H1 (cell line): Measurements from ENCODE around the gene SMARCB1. TPM values are rescaled to one million over a fixed set of nuclear protein-coding genes. Genes with fewer than 3 reads are reported as not detected.

Experiments used
- CTCF ChIA-PET: fragments of 300-600 bp; sonication (Branson Sonifier 250); formaldehyde crosslinking; loops from one replicate; lab custom pipeline; 2021; ENCODE audit not compliant: partially characterized antibody; lab: Charles Lee
- POLR2A ChIA-PET: fragments of 300-600 bp; sonication (Branson Sonifier 250); formaldehyde crosslinking; loops from one replicate; lab custom pipeline; 2021; ENCODE audit warnings: inconsistent platforms; ENCODE audit not compliant: partially characterized antibody; lab: Charles Lee
- DNase-seq, 2 experiments: peaks; one replicate each; pipeline versions ENCODE4 v3.0.0 to v3.0.0-alpha.2; 2010 to 2022; ENCODE audit warnings: low spot score in 2 of 2, low read depth in 1 of 2, mixed read lengths in 1 of 2
- FAIRE-seq: peaks from 2 replicates; lab custom pipeline; 2011; peaks lifted over from hg19 to GRCh38; lab: Jason Lieb, UNC
- H2AFZ ChIP-seq: 2 replicates; pipeline ENCODE4 v1.8.1; 2012; ENCODE audit warnings: low read length, inconsistent platforms
- H2AK5ac ChIP-seq: 2 replicates; pipeline ENCODE4 v1.6.1; 2013; ENCODE audit warnings: low read depth, low read length
- H2BK120ac ChIP-seq: replicated peaks from 2 replicates; pipeline ENCODE3; 2013; ENCODE audit warnings: low read depth, low read length, inconsistent platforms
- H2BK12ac ChIP-seq: 2 replicates; pipeline ENCODE4 v1.6.1; 2013; ENCODE audit warnings: low read depth, low read length
- H2BK15ac ChIP-seq: 2 replicates; pipeline ENCODE4 v1.6.1; 2013; ENCODE audit warnings: low read length
- H2BK20ac ChIP-seq: 2 replicates; pipeline ENCODE4 v1.6.1; 2013; ENCODE audit warnings: low read length
- H2BK5ac ChIP-seq: 2 replicates; pipeline ENCODE4 v1.6.1; 2013; ENCODE audit warnings: low read depth, low read length
- H3K14ac ChIP-seq: 2 replicates; pipeline ENCODE4 v1.6.1; 2013; ENCODE audit warnings: inconsistent platforms; ENCODE audit not compliant: insufficient read length
- H3K18ac ChIP-seq: 2 replicates; pipeline ENCODE4 v1.6.1; 2013; ENCODE audit warnings: low read length; ENCODE audit errors: extremely low read depth
- H3K23ac ChIP-seq: 2 replicates; pipeline ENCODE4 v1.6.1; 2013; ENCODE audit warnings: inconsistent platforms; ENCODE audit not compliant: insufficient read length
- H3K23me2 ChIP-seq: 2 replicates; pipeline ENCODE4 v1.6.1; 2013; ENCODE audit warnings: low read depth, low read length
- H3K27ac ChIP-seq: 2 replicates; pipeline ENCODE4 v1.6.1; 2011; ENCODE audit warnings: low read depth, low read length, inconsistent platforms
- H3K27me3 ChIP-seq, 4 experiments: replicated peaks in 1 of 4; 1 replicate in 1 of 4; 2 replicates in 3 of 4; pipeline versions ENCODE4 v1.6.1 to v1.8.1; 2011 to 2013; ENCODE audit warnings: low read length in 3 of 4, mild to moderate bottlenecking in 3 of 4, inconsistent platforms in 2 of 4, mixed read lengths in 2 of 4, moderate library complexity in 1 of 4; ENCODE audit not compliant: control insufficient read depth in 3 of 4, insufficient read depth in 3 of 4; ENCODE audit errors: extremely low read depth in 1 of 4
- H3K36me3 ChIP-seq, 4 experiments: 2 replicates each; pipeline versions ENCODE4 v1.6.1 to v1.8.1; 2011 to 2013; ENCODE audit warnings: mild to moderate bottlenecking in 4 of 4, low read length in 3 of 4, moderate library complexity in 2 of 4, control low read depth in 1 of 4, inconsistent platforms in 1 of 4; ENCODE audit not compliant: insufficient read depth in 4 of 4, control insufficient read depth in 2 of 4
- H3K4ac ChIP-seq: replicated peaks from 2 replicates; pipeline ENCODE3; 2013; ENCODE audit warnings: low read length, low read depth, mixed read lengths, inconsistent platforms; ENCODE audit not compliant: insufficient read length
- H3K4me1 ChIP-seq, 4 experiments: replicated peaks in 1 of 4; 1 replicate in 1 of 4; 2 replicates in 3 of 4; pipeline versions ENCODE4 v1.6.1 to v1.8.1; 2011 to 2013; ENCODE audit warnings: low read length in 3 of 4, inconsistent platforms in 2 of 4, mixed read lengths in 1 of 4; ENCODE audit not compliant: insufficient read depth in 4 of 4, control insufficient read depth in 3 of 4
- H3K4me2 ChIP-seq, 2 experiments: 2 replicates each; pipeline versions ENCODE4 v1.6.1 to v1.8.1; 2011 to 2013; ENCODE audit warnings: low read depth in 2 of 2, low read length in 2 of 2, control low read depth in 1 of 2, inconsistent platforms in 1 of 2, mild to moderate bottlenecking in 1 of 2; ENCODE audit not compliant: insufficient read depth in 1 of 2
- H3K4me3 ChIP-seq, 4 experiments: fragments of 200-600, 300-600 bp in 1 of 4; sonication (generic), shearing (Covaris generic), sonication (Bioruptor Twin) in 1 of 4; 2 replicates each; pipeline versions ENCODE4 v1.5.1 to v1.8.1; 2011 to 2016; ENCODE audit warnings: low read length in 4 of 4, low read depth in 3 of 4, control low read depth in 2 of 4, inconsistent platforms in 2 of 4, mild to moderate bottlenecking in 2 of 4, mixed read lengths in 1 of 4, moderate library complexity in 1 of 4; ENCODE audit not compliant: insufficient read depth in 2 of 4; ENCODE audit errors: extremely low read depth in 1 of 4
- H3K56ac ChIP-seq: replicated peaks from 2 replicates; pipeline ENCODE3; 2013; ENCODE audit warnings: low read depth, mild to moderate bottlenecking, mixed read lengths, low read length, inconsistent platforms; ENCODE audit not compliant: insufficient read length
- H3K79me1 ChIP-seq: 2 replicates; pipeline ENCODE4 v1.6.1; 2013; ENCODE audit warnings: low read depth, low read length, control low read depth
- H3K79me2 ChIP-seq, 2 experiments: 2 replicates each; pipeline versions ENCODE4 v1.6.1 to v1.8.1; 2012 to 2013; ENCODE audit warnings: low read length in 2 of 2, mild to moderate bottlenecking in 2 of 2, inconsistent platforms in 1 of 2; ENCODE audit not compliant: insufficient read depth in 2 of 2, control insufficient read depth in 1 of 2
- H3K9ac ChIP-seq, 4 experiments: replicated peaks in 1 of 4; 1 replicate in 1 of 4; 2 replicates in 3 of 4; pipeline versions ENCODE4 v1.6.1 to v1.8.1; 2011 to 2013; ENCODE audit warnings: low read depth in 3 of 4, low read length in 3 of 4, control low read depth in 2 of 4, mild to moderate bottlenecking in 2 of 4, moderate library complexity in 2 of 4, inconsistent platforms in 1 of 4; ENCODE audit errors: extremely low read depth in 1 of 4
- H3K9me3 ChIP-seq, 2 experiments: 2 replicates each; pipeline versions ENCODE4 v1.6.1 to v1.8.1; 2012 to 2013; ENCODE audit warnings: mild to moderate bottlenecking in 2 of 2, moderate library complexity in 2 of 2, control low read depth in 1 of 2, inconsistent platforms in 1 of 2, low read depth in 1 of 2, low read length in 1 of 2, mixed read lengths in 1 of 2; ENCODE audit not compliant: insufficient read depth in 2 of 2
- H4K20me1 ChIP-seq, 2 experiments: replicated peaks in 1 of 2; 2 replicates each; pipeline versions ENCODE3 to v1.8.1; 2011 to 2013; ENCODE audit warnings: inconsistent platforms in 2 of 2, low read length in 2 of 2, mild to moderate bottlenecking in 1 of 2; ENCODE audit not compliant: insufficient read depth in 2 of 2, control insufficient read depth in 1 of 2
- H4K5ac ChIP-seq: 2 replicates; pipeline ENCODE4 v1.6.1; 2013; ENCODE audit warnings: low read length, low read depth, mixed read lengths, inconsistent platforms; ENCODE audit not compliant: insufficient read length
- H4K8ac ChIP-seq: 2 replicates; pipeline ENCODE4 v1.8.0; 2013; ENCODE audit warnings: mild to moderate bottlenecking, moderate library complexity, low read length, inconsistent platforms; ENCODE audit not compliant: insufficient read depth; ENCODE audit errors: extremely low read depth
- H4K91ac ChIP-seq: replicated peaks from 2 replicates; pipeline ENCODE3; 2013; ENCODE audit warnings: low read length, mixed read lengths, inconsistent platforms; ENCODE audit not compliant: insufficient read length
- ASH2L ChIP-seq: fragments of 200-600, 300-600 bp; sonication (generic); IDR thresholded peaks from one replicate; pipeline ENCODE4 v1.7.1; 2017; ENCODE audit warnings: low read length
- BACH1 ChIP-seq: IDR thresholded peaks from 2 replicates; pipeline ENCODE4 v1.6.1; 2012; ENCODE audit warnings: low read length, improper control_type of control experiment
- BCL11A ChIP-seq, 2 experiments: IDR thresholded peaks; one replicate each; pipeline ENCODE4 v1.6.1; 2011; ENCODE audit warnings: low read depth in 2 of 2, low read length in 2 of 2, mild to moderate bottlenecking in 2 of 2
- CHD2 ChIP-seq: IDR thresholded peaks from 2 replicates; pipeline ENCODE4 v1.6.1; 2012; ENCODE audit warnings: low read length, improper control_type of control experiment
- EZH2 ChIP-seq: fragments of 200-600 bp; sonication (generic); IDR thresholded peaks from 2 replicates; pipeline ENCODE4 v1.7.1; 2012; ENCODE audit warnings: low read depth, mild to moderate bottlenecking, moderate library complexity, low read length, inconsistent platforms; ENCODE audit not compliant: severe bottlenecking
- HDAC2 ChIP-seq, 2 experiments: fragments of 300-600 bp in 1 of 2; sonication (generic) in 1 of 2; IDR thresholded peaks; 2 replicates each; pipeline ENCODE4 v1.6.1; 2011 to 2012; ENCODE audit warnings: low read depth in 2 of 2, low read length in 2 of 2, mild to moderate bottlenecking in 2 of 2, moderate library complexity in 2 of 2, borderline replicate concordance in 1 of 2, inconsistent platforms in 1 of 2
- HDAC6 ChIP-seq: IDR thresholded peaks from one replicate; pipeline ENCODE4 v1.7.1; 2012; ENCODE audit warnings: low read depth, mild to moderate bottlenecking, inconsistent platforms, low read length, moderate library complexity
- KDM4A ChIP-seq: IDR thresholded peaks from one replicate; pipeline ENCODE4 v1.7.1; 2012; ENCODE audit warnings: low read depth, mild to moderate bottlenecking, moderate library complexity, low read length, inconsistent platforms; ENCODE audit not compliant: severe bottlenecking
- MAFK ChIP-seq: IDR thresholded peaks from 2 replicates; pipeline ENCODE4 v1.6.1; 2012; ENCODE audit warnings: low read depth, mild to moderate bottlenecking, improper control_type of control experiment, low read length
- RFX5 ChIP-seq: IDR thresholded peaks from 2 replicates; pipeline ENCODE4 v1.6.1; 2011; ENCODE audit warnings: low read depth, low read length, improper control_type of control experiment, borderline replicate concordance
- TAF1 ChIP-seq: IDR thresholded peaks from 2 replicates; pipeline ENCODE4 v1.6.1; 2011; ENCODE audit warnings: mild to moderate bottlenecking, low read depth, low read length
- TBP ChIP-seq: IDR thresholded peaks from 2 replicates; pipeline ENCODE4 v1.6.1; 2011; ENCODE audit warnings: low read depth, low read length, improper control_type of control experiment
- TEAD4 ChIP-seq: IDR thresholded peaks from 2 replicates; pipeline ENCODE4 v1.6.1; 2012; ENCODE audit warnings: low read depth, low read length, inconsistent platforms, mixed read lengths
- WGBS, 2 experiments: shearing (Covaris generic) in 1 of 2; methylation state at CpG; one replicate each; pipeline versions ENCODE4 v1.1.6 to v1.1.7; 2013 to 2015; ENCODE audit warnings: low lambda C conversion rate in 2 of 2, mixed read lengths in 2 of 2, inconsistent platforms in 1 of 2, low coverage in 1 of 2, missing lambda C conversion rate in 1 of 2; ENCODE audit not compliant: insufficient replicate concordance in 2 of 2, insufficient coverage in 1 of 2, insufficient read length in 1 of 2; ENCODE audit errors: extremely low coverage in 1 of 2, missing lambda C conversion rate in 1 of 2; 5-methylcytosine and 5-hydroxymethylcytosine counted together
- polyA plus RNA-seq, 7 experiments: library from polyadenylated mRNA; depleted of rRNA in 3 of 7; stranded (reverse) in 5 of 7; unstranded in 2 of 7; fragments of >200 nt in 5 of 7; fragments of 200-250 nt in 2 of 7; gene quantifications; 1 replicate in 5 of 7; 2 replicates in 1 of 7; 4 replicates in 1 of 7; pipeline versions ENCODE4 v1.2.1 to v1.2.3, GENCODE V29; 2011 to 2013; ENCODE audit warnings: missing spikeins in 2 of 7, mixed read lengths in 2 of 7
- total RNA-seq: library from RNA; stranded (reverse); fragmentation: NEBNext Ultra II Directional; extraction: Animal tissue kit (Norgen Biotek cat#: 25700); gene quantifications from 2 replicates; pipeline ENCODE4 v1.2.1, GENCODE V29; 2021
- TF ChIP-seq, protein P1 (sequence below): IDR thresholded peaks from 2 replicates; pipeline ENCODE4 v1.6.1; 2012; ENCODE audit warnings: inconsistent platforms

The SMARCB1 gene
- total and polyA plus RNA-seq, 2 of the 8 experiments (the other 6 are each of a cell fraction or from before 2014, with no cell fraction given) = 116 to 145 TPM

DNA sequence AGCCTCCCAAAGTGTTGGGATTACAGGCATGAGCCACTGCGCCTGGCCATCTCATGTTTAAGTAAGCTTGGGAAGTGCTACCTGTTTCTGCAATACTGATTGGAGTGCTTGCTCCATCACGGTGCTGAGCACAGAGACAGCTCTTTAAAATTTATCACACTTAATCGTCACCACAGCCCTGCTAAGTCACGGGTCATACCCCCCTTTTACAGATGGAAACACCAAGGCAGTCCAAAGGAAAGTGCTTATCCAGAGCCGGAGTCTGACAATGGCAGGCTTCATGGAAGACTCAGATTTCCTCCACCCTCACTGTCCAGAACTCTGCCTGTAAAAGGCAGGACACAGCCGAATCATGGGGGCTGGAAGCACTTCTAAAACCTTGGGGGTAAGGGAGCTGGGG lies 26.7 kb upstream of the SMARCB1 start:
- no peak overlapping the region; the same call in 1 of the 2 replicates for H3K18ac ChIP-seq
- no peak overlapping the region for H3K9ac ChIP-seq
- no peak overlapping the region for H3K4me3 ChIP-seq
- no peak overlapping the region for H3K14ac ChIP-seq
- POLR2A ChIA-PET = interaction anchor here (1.1 to 1.6 kb wide), 3 partner anchors 12 to 89 kb away, joined by 3 to 4 read pairs (median 3); partner anchors contain the start of gene MMP11
- H2BK15ac ChIP-seq = no peak overlapping the region
- no peak overlapping the region for H3K4me2 ChIP-seq
- H3K23me2 ChIP-seq = peaks cover 5% of the 10 kb centered on the region; the same call in 1 of the 2 replicates
- WGBS, 2 experiments = 86% methylated on average over 6 of the region's 6 CpGs; no CpG with 5 or more reads in 1 of the 2 experiments
- no peak overlapping the region for H2AFZ ChIP-seq
- H3K4ac ChIP-seq = no peak overlapping the region
- no peak overlapping the region; the same call in 1 of the 2 replicates for H4K8ac ChIP-seq
- no peak overlapping the region for H3K23ac ChIP-seq
- H2AK5ac ChIP-seq = no peak overlapping the region
- CTCF ChIA-PET = interaction anchor here (0.7 to 2.0 kb wide), 3 partner anchors 11 to 582 kb away, joined by 3 to 4 read pairs (median 4); no protein-coding TSS in a partner anchor
- no peak overlapping the region for H4K91ac ChIP-seq
- FAIRE-seq (no peak), DNase-seq (no peak)
- H3K27me3 ChIP-seq = peaks cover 0 to 3% (median 1%) of the 10 kb centered on the region in 4 experiments; a peak in 3 of 7 replicates
- H3K36me3 ChIP-seq = no peaks in the 10 kb centered on the region
- peaks cover 0 to 18% (median 14%) of the 10 kb centered on the region in 4 experiments; a peak in 5 of 7 replicates for H3K4me1 ChIP-seq
- H2BK120ac ChIP-seq = no peak overlapping the region
- H2BK20ac ChIP-seq = no peak overlapping the region
- no peaks in the 10 kb centered on the region for H3K79me1 ChIP-seq
- no peaks in the 10 kb centered on the region for H3K9me3 ChIP-seq
- no peaks in the 10 kb centered on the region for H3K79me2 ChIP-seq
- no peak overlapping the region for H2BK5ac ChIP-seq
- H4K20me1 ChIP-seq = peaks cover 0 to 7% of the 10 kb centered on the region in 2 experiments
- no peak overlapping the region for H3K56ac ChIP-seq
- H2BK12ac ChIP-seq = no peak overlapping the region
- H3K27ac ChIP-seq = no peak overlapping the region
- no peak overlapping the region for H4K5ac ChIP-seq
- TF ChIP-seq MAFK (no peak), ASH2L (no peak), HDAC2 (IDR thresholded peaks at IDR 0.05; ENCODE audit: borderline replicate concordance in 1 of 2, low read depth in 2 of 2, low read length in 2 of 2) (no peak), HDAC6 (no peak), EZH2 (no peak), BACH1 (no peak), TAF1 (no peak), TEAD4 (no peak), KDM4A (no peak), RFX5 (no peak), BCL11A (IDR thresholded peaks at IDR 0.05; ENCODE audit: low read depth in 2 of 2, low read length in 2 of 2) (no peak), TBP (no peak), CHD2 (no peak)
- TF ChIP-seq, protein P1, sequence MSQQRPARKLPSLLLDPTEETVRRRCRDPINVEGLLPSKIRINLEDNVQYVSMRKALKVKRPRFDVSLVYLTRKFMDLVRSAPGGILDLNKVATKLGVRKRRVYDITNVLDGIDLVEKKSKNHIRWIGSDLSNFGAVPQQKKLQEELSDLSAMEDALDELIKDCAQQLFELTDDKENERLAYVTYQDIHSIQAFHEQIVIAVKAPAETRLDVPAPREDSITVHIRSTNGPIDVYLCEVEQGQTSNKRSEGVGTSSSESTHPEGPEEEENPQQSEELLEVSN = no peak
